GM12878 (cell line): ENCODE measurements around the gene ZNF804B. TPM values are rescaled to one million over a fixed set of nuclear protein-coding genes. Genes with fewer than 3 reads are reported as not detected.

Source experiments
- ATAC-seq: fragments of 200-7000 bp; cut with Tn5 transposase; 3 replicates; pipeline ENCODE4 v1.9.1; 2020; ENCODE audit warnings: mild to moderate bottlenecking, moderate library complexity
- BruUV-seq: library from RNA; stranded (reverse); fragments of 400-500 nt; replicated peaks from 2 replicates; lab custom pipeline; 2021; lab: Mats Ljungman, UMichigan
- CTCF ChIA-PET: fragments of 300-600 bp; sonication (Branson Sonifier 250); formaldehyde crosslinking; extraction: SDS; loops from one replicate; lab custom pipeline; 2021; ENCODE audit warnings: inconsistent platforms; lab: Yijun Ruan, JAX
- POLR2A ChIA-PET: fragments of 350-600 bp; formaldehyde crosslinking; extraction: SDS; loops from one replicate; lab custom pipeline; 2021; ENCODE audit warnings: inconsistent platforms; lab: Charles Lee
- RAD21 ChIA-PET: fragments of 300-600 bp; sonication (Branson Sonifier 250); formaldehyde crosslinking; loops from one replicate; lab custom pipeline; 2023; ENCODE audit warnings: antibody characterized with exemption; ENCODE audit not compliant: unreplicated experiment; lab: Charles Lee
- SMC1A ChIA-PET: fragments of 300-600 bp; sonication (Branson Sonifier 250); formaldehyde crosslinking; loops from one replicate; lab custom pipeline; 2023; ENCODE audit not compliant: unreplicated experiment, uncharacterized antibody; lab: Charles Lee
- DNase-seq: peaks from one replicate; pipeline ENCODE4 v3.0.0-alpha.2; 2011; ENCODE audit warnings: low read depth, low spot score
- FAIRE-seq: peaks from 3 replicates; lab custom pipeline; 2011; peaks lifted over from hg19 to GRCh38; lab: Jason Lieb, UNC
- H2AFZ ChIP-seq: 2 replicates; pipeline ENCODE4 v1.6.0; 2011; ENCODE audit warnings: low read depth, low read length, control low read depth; ENCODE audit not compliant: control insufficient read depth
- H3K27ac ChIP-seq: 2 replicates; pipeline ENCODE4 v1.5.1; 2011; ENCODE audit warnings: control low read depth; ENCODE audit not compliant: control insufficient read depth, insufficient read depth
- H3K27me3 ChIP-seq, 2 experiments: replicated peaks in 1 of 2; 2 replicates each; pipeline versions ENCODE4 v1.6.0 to v1.6.1; 2011; ENCODE audit warnings: low read length in 1 of 2; ENCODE audit not compliant: control insufficient read depth in 2 of 2, insufficient read depth in 2 of 2
- H3K36me3 ChIP-seq, 2 experiments: 2 replicates each; pipeline ENCODE4 v1.5.1; 2011; ENCODE audit warnings: low read length in 1 of 2; ENCODE audit not compliant: control insufficient read depth in 2 of 2, insufficient read depth in 2 of 2
- H3K4me1 ChIP-seq: 2 replicates; pipeline ENCODE4 v1.6.1; 2011; ENCODE audit warnings: mild to moderate bottlenecking, low read length, moderate library complexity, mixed read lengths; ENCODE audit not compliant: control insufficient read depth, insufficient read depth
- H3K4me2 ChIP-seq: 2 replicates; pipeline ENCODE4 v1.6.0; 2011; ENCODE audit warnings: control low read depth; ENCODE audit not compliant: control insufficient read depth, insufficient read depth
- H3K4me3 ChIP-seq: fragments of 200-600 bp; sonication (generic); 2 replicates; pipeline ENCODE4 v1.5.1; 2016
- H3K79me2 ChIP-seq: 2 replicates; pipeline ENCODE4 v1.6.0; 2011; ENCODE audit warnings: low read length; ENCODE audit not compliant: control insufficient read depth, insufficient read depth
- H3K9ac ChIP-seq: 2 replicates; pipeline ENCODE4 v1.8.0; 2011; ENCODE audit warnings: low read length, control low read depth, mixed read lengths; ENCODE audit not compliant: control insufficient read depth, insufficient read depth
- H3K9me3 ChIP-seq: replicated peaks from 3 replicates; pipeline ENCODE4 v1.5.1; 2011; ENCODE audit warnings: mild to moderate bottlenecking, low read length; ENCODE audit not compliant: control insufficient read depth, insufficient read depth
- H4K20me1 ChIP-seq: 2 replicates; pipeline ENCODE4 v1.6.0; 2011; ENCODE audit not compliant: control insufficient read depth, insufficient read depth
- BCL11A ChIP-seq: IDR thresholded peaks from 2 replicates; pipeline ENCODE4 v1.6.1; 2011; ENCODE audit warnings: low read depth, low read length
- CBX3 ChIP-seq: fragments of 200-600 bp; sonication (generic); IDR thresholded peaks from 2 replicates; pipeline ENCODE4 v1.6.1; 2016; ENCODE audit warnings: low read depth, borderline replicate concordance
- CEBPB ChIP-seq, 2 experiments: fragments of 150-350 bp in 1 of 2; IDR thresholded peaks; 2 replicates each; pipeline ENCODE4 v1.6.1; 2012 to 2014; ENCODE audit warnings: low read depth in 2 of 2, low read length in 2 of 2, borderline replicate concordance in 1 of 2, inconsistent platforms in 1 of 2
- EED ChIP-seq: sonication (generic); IDR thresholded peaks from 2 replicates; pipeline ENCODE4 v1.6.1; 2016; ENCODE audit warnings: antibody characterized with exemption, low read depth
- MLLT1 ChIP-seq: fragments of 450-650 bp; IDR thresholded peaks from 2 replicates; pipeline ENCODE4 v1.6.1; 2016; ENCODE audit warnings: mild to moderate bottlenecking
- MTA2 ChIP-seq: fragments of 450-650 bp; IDR thresholded peaks from 2 replicates; pipeline ENCODE4 v1.6.1; 2016; ENCODE audit warnings: low read depth, mild to moderate bottlenecking, moderate library complexity
- MXI1 ChIP-seq: fragments of 150-350 bp; IDR thresholded peaks from 2 replicates; pipeline ENCODE4 v1.6.1; 2011; ENCODE audit warnings: low read depth, mild to moderate bottlenecking, inconsistent platforms, low read length, improper control_type of control experiment
- NFIC ChIP-seq: IDR thresholded peaks from 2 replicates; pipeline ENCODE4 v1.6.1; 2012; ENCODE audit warnings: low read depth, mild to moderate bottlenecking, inconsistent platforms, low read length, moderate library complexity
- PAX5 ChIP-seq: IDR thresholded peaks from 2 replicates; pipeline ENCODE4 v1.6.1; 2011; ENCODE audit warnings: low read depth, low read length, borderline replicate concordance
- ZBTB33 ChIP-seq: fragments of 450-650 bp; IDR thresholded peaks from 2 replicates; pipeline ENCODE4 v1.6.1; 2017; ENCODE audit warnings: mild to moderate bottlenecking
- ZNF217 ChIP-seq: fragments of 450-650 bp; IDR thresholded peaks from 2 replicates; pipeline ENCODE4 v1.6.1; 2017; ENCODE audit warnings: antibody characterized with exemption, mild to moderate bottlenecking
- WGBS: methylation state at CpG from one replicate; pipeline ENCODE4 v1.1.6; 2016; ENCODE audit warnings: low lambda C conversion rate; ENCODE audit not compliant: insufficient replicate concordance, insufficient coverage; ENCODE audit errors: missing lambda C conversion rate; 5-methylcytosine and 5-hydroxymethylcytosine counted together
- in situ Hi-C: fragments of 300-500 bp; cut with MboI; formaldehyde crosslinking; loops from 9 replicates; pipeline ENCODE4 v1.14.3; 2018; ENCODE audit warnings: mixed read lengths
- intact Hi-C: fragments of 100-400 bp; cut with micrococcal nuclease; formaldehyde crosslinking; loops from one replicate; pipeline ENCODE4 v1.14.2; 2022; ENCODE audit not compliant: unreplicated experiment
- polyA plus RNA-seq, 11 experiments: library from polyadenylated mRNA; depleted of rRNA in 4 of 11; unstranded in 6 of 11; stranded (reverse) in 5 of 11; fragments of >200 nt; fragmentation: Nextera tagmentation in 4 of 11; fragmentation: Illumina TruSeq in 1 of 11; extraction: Ambion mirVana in 4 of 11; extraction: Trizol in 1 of 11; gene quantifications; 1 replicate in 1 of 11; 2 replicates in 10 of 11; pipeline versions ENCODE4 v1.2.1 to v1.2.3, GENCODE V29; 2011 to 2016; ENCODE audit warnings: inconsistent platforms in 2 of 11, missing spikeins in 2 of 11, low read depth in 1 of 11
- total RNA-seq, 4 experiments: library from RNA; depleted of rRNA in 3 of 4; stranded (reverse); fragments of >200 nt in 3 of 4; fragmentation: Illumina TruSeq in 1 of 4; extraction: Trizol in 1 of 4; gene quantifications; 2 replicates each; pipeline versions ENCODE4 v1.2.1 to v1.2.3, GENCODE V29; 2013 to 2021

Gene ZNF804B
- total and polyA plus RNA-seq, 10 of the 15 experiments (the other 5 are each of a cell fraction or from before 2014, with no cell fraction given): not detected

- Histone ChIP-seq H3K9ac (no peak overlapping the region), H3K4me3 (no peak overlapping the region), H3K27me3 (no peaks in the 10 kb centered on the region), H3K4me2 (no peak overlapping the region), H3K36me3 (no peaks in the 10 kb centered on the region), H3K4me1 (no peaks in the 10 kb centered on the region), H4K20me1 (no peaks in the 10 kb centered on the region)
- ATAC-seq: no peak
- DNase-seq: no peak
- RAD21 ChIA-PET: no interaction called here
- CTCF ChIA-PET: no interaction called here
- 19% methylated on average over 2 of the region's 2 CpGs for WGBS
- SMC1A ChIA-PET: no interaction called here
- intact Hi-C loops: no loop called here
- BruUV-seq: no TSS peak
- no peak for TF ChIP-seq MLLT1
- TF ChIP-seq MTA2: no peak
- TF ChIP-seq ZBTB33: no peak
- TF ChIP-seq CBX3: no peak
- TF ChIP-seq ZNF217: no peak
- TF ChIP-seq NFIC: no peak
- no peak for TF ChIP-seq EED
- TF ChIP-seq BCL11A: no peak
- no peak for TF ChIP-seq MXI1
- no peak for TF ChIP-seq PAX5
- TF ChIP-seq CEBPB (IDR thresholded peaks at IDR 0.05; ENCODE audit: borderline replicate concordance in 1 of 2, low read depth in 2 of 2, low read length in 2 of 2): no peak
- TF ChIP-seq, all 136 proteins: peak for 0
- Histone ChIP-seq H3K27ac (no peak overlapping the region), H3K79me2 (no peaks in the 10 kb centered on the region), H2AFZ (no peak overlapping the region), H3K9me3 (no peaks in the 10 kb centered on the region)
- FAIRE-seq: no peak
- POLR2A ChIA-PET: no interaction called here
- in situ Hi-C loops: no loop called here
These were observed 153.4 kb downstream of the ZNF804B start for GRCh38 chr7:88912852-88913251.
